ENCODE measurements around the gene MBNL3. TPM values are rescaled to one million over a fixed set of nuclear protein-coding genes. Genes with fewer than 3 reads are reported as not detected.
A peak's percentile ranks its signal among the peaks of the same experiment; 100 is the strongest.

MBNL3 gene
- total and polyA plus RNA-seq, 11 donors: 0.71 to 21.9 (median 9.3) TPM

DNA sequence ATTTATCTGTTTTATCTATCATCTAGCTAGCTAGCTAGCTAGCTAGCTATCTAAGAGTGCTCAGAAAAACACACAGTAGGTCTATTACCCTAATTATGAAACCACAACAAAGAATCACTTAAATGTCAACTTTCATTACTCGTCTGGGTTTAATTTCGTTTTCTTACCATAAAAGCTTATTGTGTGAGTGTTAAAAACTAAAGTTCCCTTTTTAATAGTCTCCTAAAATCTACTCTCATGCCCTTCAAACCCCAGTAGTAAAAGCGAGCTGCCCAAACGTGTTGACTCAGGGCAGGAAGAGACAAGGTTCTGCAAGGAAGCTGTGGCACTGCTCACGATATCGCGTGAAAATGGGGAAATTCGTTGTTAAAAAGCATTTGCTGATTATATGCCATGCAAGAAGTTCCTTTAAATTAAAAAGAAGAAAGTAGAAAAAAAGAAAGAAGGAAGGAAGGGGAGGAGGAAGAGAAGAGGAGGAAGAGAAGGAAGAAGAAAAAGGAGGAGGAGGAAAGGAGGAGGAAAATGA is 595 bp downstream of the MBNL3 start:
- peak in 2 of 4 donors; percentile 37 to 59 for ATAC-seq
- no peak for DNase-seq
- no peak for TF ChIP-seq POLR2A (IDR thresholded peaks at IDR 0.05)
- TF ChIP-seq, protein P1, sequence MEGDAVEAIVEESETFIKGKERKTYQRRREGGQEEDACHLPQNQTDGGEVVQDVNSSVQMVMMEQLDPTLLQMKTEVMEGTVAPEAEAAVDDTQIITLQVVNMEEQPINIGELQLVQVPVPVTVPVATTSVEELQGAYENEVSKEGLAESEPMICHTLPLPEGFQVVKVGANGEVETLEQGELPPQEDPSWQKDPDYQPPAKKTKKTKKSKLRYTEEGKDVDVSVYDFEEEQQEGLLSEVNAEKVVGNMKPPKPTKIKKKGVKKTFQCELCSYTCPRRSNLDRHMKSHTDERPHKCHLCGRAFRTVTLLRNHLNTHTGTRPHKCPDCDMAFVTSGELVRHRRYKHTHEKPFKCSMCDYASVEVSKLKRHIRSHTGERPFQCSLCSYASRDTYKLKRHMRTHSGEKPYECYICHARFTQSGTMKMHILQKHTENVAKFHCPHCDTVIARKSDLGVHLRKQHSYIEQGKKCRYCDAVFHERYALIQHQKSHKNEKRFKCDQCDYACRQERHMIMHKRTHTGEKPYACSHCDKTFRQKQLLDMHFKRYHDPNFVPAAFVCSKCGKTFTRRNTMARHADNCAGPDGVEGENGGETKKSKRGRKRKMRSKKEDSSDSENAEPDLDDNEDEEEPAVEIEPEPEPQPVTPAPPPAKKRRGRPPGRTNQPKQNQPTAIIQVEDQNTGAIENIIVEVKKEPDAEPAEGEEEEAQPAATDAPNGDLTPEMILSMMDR (IDR thresholded peaks at IDR 0.05): no peak
- peaks cover 0 to 10% (median 0%) of the 10 kb centered on the region in 9 donors for H3K27me3 ChIP-seq
- H3K36me3 ChIP-seq: no peaks in the 10 kb centered on the region
- WGBS, 4 donors: 20 to 49% (median 35%) methylated on average over 8 of the region's 8 CpGs
- H3K4me3 ChIP-seq: peak overlapping the region; percentile 23 to 82 (median 63)
- intact Hi-C loops (cut with DNase I): loop anchor here in 1 of 10 donors (10.0 kb wide), 1 partner anchor 193 kb away; no protein-coding TSS in a partner anchor
- peaks cover 0 to 18% (median 0%) of the 10 kb centered on the region in 12 donors for H3K4me1 ChIP-seq
- no peaks in the 10 kb centered on the region for H3K9me3 ChIP-seq
- H3K27ac ChIP-seq: peak overlapping the region in 11 of 12 donors; percentile 43 to 90 (median 72)

DNA sequence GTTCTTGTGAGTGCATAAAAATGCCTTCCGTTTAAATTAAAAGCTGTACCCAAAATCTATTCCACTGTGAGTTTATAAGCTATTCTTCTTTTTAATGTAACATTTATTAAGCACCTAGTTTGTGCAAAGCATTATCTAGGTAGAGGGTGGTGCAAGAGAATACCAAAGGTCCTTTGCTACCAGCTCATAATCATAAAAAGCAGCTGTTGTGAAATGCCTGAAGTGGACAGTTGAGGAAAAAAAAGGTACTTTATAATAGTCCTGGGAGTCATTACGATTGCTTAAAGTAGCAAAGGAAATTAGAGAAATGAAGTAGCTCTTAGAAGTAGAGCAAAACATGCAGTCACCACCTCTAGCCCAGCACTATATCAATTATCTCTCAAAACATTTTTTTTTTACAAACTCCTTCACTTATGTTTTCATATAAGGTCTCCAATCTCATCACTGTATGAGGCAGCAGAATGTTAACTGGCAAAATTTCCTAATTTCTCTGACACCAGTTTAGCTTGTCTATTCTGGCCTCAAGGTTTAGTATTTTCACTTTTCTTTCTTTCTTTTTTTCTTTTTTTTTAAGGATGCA is 2.1 kb downstream of the MBNL3 start:
- 60 to 78% (median 68%) methylated on average over 2 of the region's 2 CpGs for WGBS, 4 donors
- Histone ChIP-seq H3K4me1 (peaks cover 0 to 21% (median 0%) of the 10 kb centered on the region in 12 donors), H3K9me3 (no peaks in the 10 kb centered on the region), H3K36me3 (no peaks in the 10 kb centered on the region), H3K27ac (no peak overlapping the region), H3K4me3 (no peak overlapping the region), H3K27me3 (peaks cover 0 to 12% (median 0%) of the 10 kb centered on the region in 9 donors)
- no peak for TF ChIP-seq POLR2A (IDR thresholded peaks at IDR 0.05)
- TF ChIP-seq, protein P1 (IDR thresholded peaks at IDR 0.05): no peak
- ATAC-seq: no peak
- intact Hi-C loops (cut with DNase I): loop anchor here in 1 of 10 donors (10.0 kb wide), 1 partner anchor 192 kb away; no protein-coding TSS in a partner anchor
- no peak for DNase-seq

DNA sequence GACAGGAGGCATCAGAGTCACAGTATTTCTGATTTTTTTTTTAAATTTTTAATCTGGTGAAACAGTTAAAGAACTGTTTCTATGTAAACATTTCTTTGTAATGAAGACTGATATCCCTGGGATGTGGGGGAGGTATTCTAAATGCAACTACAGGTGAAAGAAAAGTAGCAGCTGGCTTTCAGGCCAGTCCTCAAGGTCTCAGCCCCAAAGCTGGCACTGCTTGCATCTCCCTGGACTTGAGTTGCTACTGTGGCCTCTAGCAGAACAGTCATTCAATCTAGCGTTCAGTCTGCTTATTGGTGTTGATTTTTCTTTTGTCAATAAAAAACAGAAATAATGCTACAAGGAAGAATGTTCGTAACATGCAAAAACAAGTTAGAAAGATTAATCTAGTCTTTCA is 4.9 kb downstream of the MBNL3 start:
- Histone ChIP-seq H3K9me3 (no peaks in the 10 kb centered on the region), H3K27ac (no peak overlapping the region), H3K27me3 (peaks cover 0 to 12% (median 0%) of the 10 kb centered on the region in 9 donors), H3K36me3 (no peaks in the 10 kb centered on the region), H3K4me1 (peaks cover 0 to 42% (median 0%) of the 10 kb centered on the region in 12 donors), H3K4me3 (no peak overlapping the region)
- intact Hi-C loops (cut with DNase I): loop anchor here in 1 of 10 donors (10.0 kb wide), 1 partner anchor 189 kb away; no protein-coding TSS in a partner anchor
- DNase-seq: no peak
- TF ChIP-seq, protein P1 (IDR thresholded peaks at IDR 0.05): no peak
- TF ChIP-seq POLR2A (IDR thresholded peaks at IDR 0.05): no peak
- WGBS, 4 donors: 73 to 95% (median 84%) methylated on average over 2 of the region's 2 CpGs
- ATAC-seq: no peak

DNA sequence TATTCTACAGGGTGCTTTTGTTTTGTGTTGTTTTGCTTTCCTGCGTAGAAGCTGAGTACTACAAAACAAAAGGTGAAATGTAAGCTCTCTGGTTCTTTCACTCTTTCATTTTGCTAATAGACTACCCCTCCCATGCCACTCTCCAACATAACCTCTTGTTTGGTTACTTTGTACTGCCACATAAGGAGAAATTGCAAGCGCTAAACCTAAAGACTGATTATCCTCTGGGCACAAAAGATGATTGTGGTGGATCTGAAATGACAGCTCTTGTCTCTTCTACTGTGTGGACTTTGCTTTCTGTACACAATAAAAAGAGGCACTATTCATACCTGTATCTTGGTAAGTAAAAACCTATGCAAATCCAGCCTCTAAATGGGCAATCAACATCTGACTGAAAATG is 5.3 kb downstream of the MBNL3 start:
- peaks cover 0 to 42% (median 0%) of the 10 kb centered on the region in 12 donors for H3K4me1 ChIP-seq
- no peaks in the 10 kb centered on the region for H3K36me3 ChIP-seq
- intact Hi-C loops (cut with DNase I): loop anchor here in 1 of 10 donors (10.0 kb wide), 1 partner anchor 189 kb away; no protein-coding TSS in a partner anchor
- H3K27ac ChIP-seq: no peak overlapping the region
- no peak for DNase-seq
- 66 to 100% (median 85%) methylated on average over 2 of the region's 2 CpGs for WGBS, 4 donors
- ATAC-seq: no peak
- no peak for TF ChIP-seq POLR2A (IDR thresholded peaks at IDR 0.05)
- TF ChIP-seq, protein P1 (IDR thresholded peaks at IDR 0.05): no peak
- no peaks in the 10 kb centered on the region for H3K9me3 ChIP-seq
- no peak overlapping the region for H3K4me3 ChIP-seq
- peaks cover 0 to 12% (median 0%) of the 10 kb centered on the region in 9 donors for H3K27me3 ChIP-seq

All from heart left ventricle (tissue), 16 donors.